GM18526 (cell line): ENCODE data around the gene GLP1R.

Experiments used
- POLR2A ChIP-seq: IDR thresholded peaks from 3 replicates; pipeline ENCODE4 v1.6.1; 2011; ENCODE audit not compliant: insufficient read length; ENCODE audit errors: extremely low read depth

Gene GLP1R

GRCh38 chr6:39053854-39054576, 5.4 kb downstream of the GLP1R start:
- TF ChIP-seq POLR2A = no peak

- TF ChIP-seq POLR2A = no peak
Observed at GRCh38 chr6:39054577-39055142, 6.1 kb downstream of the GLP1R start.

- no peak for TF ChIP-seq POLR2A
Observed at GRCh38 chr6:39055661-39056060, 7.1 kb downstream of the GLP1R start.

GRCh38 chr6:39056191-39056590, 7.6 kb downstream of the GLP1R start:
- no peak for TF ChIP-seq POLR2A

GRCh38 chr6:39056681-39057080, 8.1 kb downstream of the GLP1R start:
- TF ChIP-seq POLR2A = no peak

GRCh38 chr6:39057251-39058155, 8.9 kb downstream of the GLP1R start:
- TF ChIP-seq POLR2A = no peak

GRCh38 chr6:39058471-39059147, 10.0 kb downstream of the GLP1R start:
- no peak for TF ChIP-seq POLR2A

GRCh38 chr6:39059496-39060310, 11.1 kb downstream of the GLP1R start:
- TF ChIP-seq POLR2A = no peak

GRCh38 chr6:39060467-39061160, 12.0 kb downstream of the GLP1R start:
- TF ChIP-seq POLR2A = no peak

- TF ChIP-seq POLR2A = no peak
Observed at GRCh38 chr6:39061182-39061581, 12.6 kb downstream of the GLP1R start.

- TF ChIP-seq POLR2A = no peak
Observed at GRCh38 chr6:39061588-39061987, 13.0 kb downstream of the GLP1R start.

GRCh38 chr6:39062014-39062740, 13.6 kb downstream of the GLP1R start:
- TF ChIP-seq POLR2A = no peak

GRCh38 chr6:39063526-39063925, 14.9 kb downstream of the GLP1R start:
- TF ChIP-seq POLR2A = no peak
